SK-N-SH (cell line): ENCODE data around the gene NRP2. TPM values are rescaled to one million over a fixed set of nuclear protein-coding genes. Genes with fewer than 3 reads are reported as not detected.

Experiments used
- CTCF ChIA-PET: fragments of 300-600, 350-600 bp; formaldehyde crosslinking; extraction: SDS; loops from one replicate; lab custom pipeline; 2021; lab: Yijun Ruan, JAX
- POLR2A ChIA-PET: fragments of 350-600 bp; sonication (Branson Sonifier 250); formaldehyde crosslinking; extraction: SDS; loops from one replicate; lab custom pipeline; 2020; ENCODE audit warnings: antibody characterized with exemption, inconsistent platforms; lab: Yijun Ruan, JAX
- DNase-seq: peaks from one replicate; pipeline ENCODE4 v3.0.0; 2012
- H2AFZ ChIP-seq: fragments of 200-600 bp; sonication (generic); 2 replicates; pipeline ENCODE4 v1.8.1; 2016; ENCODE audit warnings: antibody characterized with exemption, mild to moderate bottlenecking, low read depth
- H3F3A ChIP-seq: fragments of 200-600 bp; sonication (generic); replicated peaks from 2 replicates; pipeline ENCODE3; 2016; ENCODE audit warnings: antibody characterized with exemption, mild to moderate bottlenecking; ENCODE audit not compliant: insufficient read depth
- H3K27ac ChIP-seq, 2 experiments: fragments of 200-500 bp in 1 of 2; fragments of 200-600 bp in 1 of 2; sonication (Bioruptor generic) in 1 of 2; sonication (generic), shearing (Covaris generic) in 1 of 2; 2 replicates each; pipeline versions ENCODE4 v1.5.1 to v1.6.1; 2014 to 2016; ENCODE audit warnings: low read depth in 2 of 2, inconsistent platforms in 1 of 2, low read length in 1 of 2, mild to moderate bottlenecking in 1 of 2, mixed read lengths in 1 of 2
- H3K27me3 ChIP-seq: fragments of 200-600 bp; sonication (generic), shearing (Covaris generic); 2 replicates; pipeline ENCODE4 v1.6.1; 2016; ENCODE audit warnings: mixed run types; ENCODE audit not compliant: insufficient read depth
- H3K36me3 ChIP-seq, 2 experiments: fragments of 200-500 bp in 1 of 2; fragments of 200-600 bp in 1 of 2; sonication (Bioruptor generic) in 1 of 2; sonication (generic) in 1 of 2; replicated peaks in 1 of 2; 2 replicates each; pipeline versions ENCODE3 to v1.5.1; 2014 to 2016; ENCODE audit warnings: low read length in 1 of 2, mild to moderate bottlenecking in 1 of 2; ENCODE audit not compliant: insufficient read depth in 2 of 2, control insufficient read depth in 1 of 2
- H3K4me1 ChIP-seq, 2 experiments: fragments of 200-500 bp in 1 of 2; fragments of 200-600 bp in 1 of 2; sonication (Bioruptor generic) in 1 of 2; sonication (generic), shearing (Covaris generic) in 1 of 2; 2 replicates each; pipeline versions ENCODE4 v1.5.1 to v1.6.1; 2014 to 2016; ENCODE audit warnings: low read depth in 1 of 2, low read length in 1 of 2, mixed run types in 1 of 2; ENCODE audit not compliant: insufficient read depth in 2 of 2, control insufficient read depth in 1 of 2
- H3K4me2 ChIP-seq: fragments of 200-600 bp; sonication (generic), shearing (Covaris generic); 2 replicates; pipeline ENCODE4 v1.6.1; 2017; ENCODE audit warnings: mixed run types
- H3K4me3 ChIP-seq, 2 experiments: fragments of 200-500 bp in 1 of 2; fragments of 200-600 bp in 1 of 2; sonication (Bioruptor generic) in 1 of 2; sonication (generic), shearing (Covaris generic) in 1 of 2; 2 replicates each; pipeline versions ENCODE4 v1.5.1 to v1.8.1; 2014 to 2016; ENCODE audit warnings: low read depth in 2 of 2, inconsistent platforms in 1 of 2, low read length in 1 of 2, mild to moderate bottlenecking in 1 of 2, mixed read lengths in 1 of 2, moderate library complexity in 1 of 2
- H3K79me2 ChIP-seq: fragments of 200-600 bp; sonication (generic); 2 replicates; pipeline ENCODE4 v1.8.1; 2017; ENCODE audit warnings: mild to moderate bottlenecking; ENCODE audit not compliant: insufficient read depth
- H3K9ac ChIP-seq: fragments of 200-600 bp; sonication (generic); 2 replicates; pipeline ENCODE4 v1.6.1; 2017; ENCODE audit warnings: mixed run types
- H3K9me2 ChIP-seq: fragments of 200-600 bp; sonication (generic); 2 replicates; pipeline ENCODE4 v1.6.1; 2017; ENCODE audit warnings: mixed run types
- H3K9me3 ChIP-seq: fragments of 200-600 bp; sonication (generic); 2 replicates; pipeline ENCODE4 v1.6.1; 2017; ENCODE audit warnings: mixed run types, mild to moderate bottlenecking, moderate library complexity
- H4K20me1 ChIP-seq: fragments of 200-600 bp; sonication (generic); 2 replicates; pipeline ENCODE4 v1.6.1; 2017; ENCODE audit warnings: mild to moderate bottlenecking, mixed run types; ENCODE audit not compliant: insufficient read depth
- CHD2 ChIP-seq: fragments of 150-350 bp; IDR thresholded peaks from 2 replicates; pipeline ENCODE4 v1.6.1; 2018; ENCODE audit warnings: low read length; ENCODE audit not compliant: partially characterized antibody
- ELF1 ChIP-seq: IDR thresholded peaks from 2 replicates; pipeline ENCODE4 v1.4.0; 2012
- EP300 ChIP-seq, 2 experiments: IDR thresholded peaks; 2 replicates each; pipeline versions ENCODE4 v1.4.0 to v1.6.1; 2012; ENCODE audit warnings: borderline replicate concordance in 1 of 2, low read depth in 1 of 2, low read length in 1 of 2
- FOXM1 ChIP-seq: IDR thresholded peaks from 2 replicates; pipeline ENCODE4 v1.4.0; 2012; ENCODE audit warnings: low read depth, mild to moderate bottlenecking
- MEF2A ChIP-seq: IDR thresholded peaks from 2 replicates; pipeline ENCODE4 v1.4.0; 2012; ENCODE audit warnings: low read depth, borderline replicate concordance
- MXI1 ChIP-seq: IDR thresholded peaks from 2 replicates; pipeline ENCODE4 v1.6.1; 2012; ENCODE audit warnings: mild to moderate bottlenecking, low read depth, low read length, improper control_type of control experiment
- NFIC ChIP-seq: IDR thresholded peaks from 2 replicates; pipeline ENCODE4 v1.4.0; 2012; ENCODE audit warnings: borderline replicate concordance
- PBX3 ChIP-seq: IDR thresholded peaks from 2 replicates; pipeline ENCODE4; 2012
- POLR2AphosphoS5 ChIP-seq: IDR thresholded peaks from 2 replicates; pipeline ENCODE4 v1.6.1; 2012; ENCODE audit warnings: low read depth, low read length
- RFX5 ChIP-seq: IDR thresholded peaks from 2 replicates; pipeline ENCODE4 v1.6.1; 2012; ENCODE audit warnings: mild to moderate bottlenecking, improper control_type of control experiment, low read length
- RXRA ChIP-seq: IDR thresholded peaks from 2 replicates; pipeline ENCODE4 v1.4.0; 2012; ENCODE audit warnings: low read depth, mild to moderate bottlenecking, borderline replicate concordance
- SIN3A ChIP-seq: IDR thresholded peaks from 2 replicates; pipeline ENCODE4 v1.6.1; 2012; ENCODE audit warnings: low read depth, mild to moderate bottlenecking, low read length, moderate library complexity, borderline replicate concordance
- SMC3 ChIP-seq: IDR thresholded peaks from 2 replicates; pipeline ENCODE4 v1.6.1; 2012; ENCODE audit warnings: low read depth, low read length, improper control_type of control experiment
- TAF1 ChIP-seq: IDR thresholded peaks from 2 replicates; pipeline ENCODE4 v1.6.1; 2012; ENCODE audit warnings: low read depth, mild to moderate bottlenecking, low read length, moderate library complexity, borderline replicate concordance
- TCF12 ChIP-seq: IDR thresholded peaks from 2 replicates; pipeline ENCODE4 v1.4.0; 2012
- TEAD4 ChIP-seq: IDR thresholded peaks from 2 replicates; pipeline ENCODE4 v1.4.0; 2012; ENCODE audit warnings: mild to moderate bottlenecking, borderline replicate concordance; ENCODE audit not compliant: insufficient read depth
- USF2 ChIP-seq: fragments of 150-350 bp; IDR thresholded peaks from 2 replicates; pipeline ENCODE4 v1.6.1; 2017; ENCODE audit warnings: antibody characterized with exemption, low read length, low read depth, borderline replicate concordance
- YY1 ChIP-seq: IDR thresholded peaks from 2 replicates; pipeline ENCODE4 v1.4.0; 2012; ENCODE audit warnings: low read depth, mild to moderate bottlenecking
- ZBTB33 ChIP-seq: IDR thresholded peaks from 2 replicates; pipeline ENCODE4 v1.4.0; 2012; ENCODE audit warnings: low read depth, borderline replicate concordance
- WGBS: methylation state at CpG from one replicate; pipeline ENCODE4 v1.1.6; 2017; ENCODE audit warnings: low lambda C conversion rate; 5-methylcytosine and 5-hydroxymethylcytosine counted together
- polyA plus RNA-seq, 3 experiments: library from polyadenylated mRNA; depleted of rRNA; stranded (reverse); fragments of >200 nt; gene quantifications; 2 replicates each; pipeline ENCODE4 v1.2.3, GENCODE V29; 2012
- TF ChIP-seq, protein P1 (sequence below): IDR thresholded peaks from 2 replicates; pipeline ENCODE4 v1.4.0; 2012; ENCODE audit warnings: low read depth

NRP2 gene
- polyA plus RNA-seq, 1 of the 3 experiments (the other 2 are of a cell fraction): 68.8 TPM

DNA sequence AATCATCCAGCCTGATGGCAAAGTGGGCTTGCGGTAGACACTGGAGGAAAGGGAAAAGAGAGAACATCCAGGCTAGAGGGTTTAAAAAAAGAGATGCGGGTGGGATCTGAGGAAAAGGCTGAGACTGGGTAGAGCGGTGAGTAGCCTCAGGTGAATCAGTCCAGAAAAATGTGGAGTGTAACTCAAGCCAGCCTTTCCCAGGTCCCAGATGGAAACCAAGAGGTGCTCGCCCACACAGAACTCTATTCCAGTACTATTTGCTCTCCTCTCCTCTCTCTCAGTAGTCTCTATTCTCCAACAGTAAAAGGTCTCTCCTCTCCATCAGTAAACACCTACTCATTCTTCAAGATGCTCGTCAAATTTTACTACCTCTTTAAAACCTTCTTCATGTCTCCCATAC lies 38.3 kb upstream of the NRP2 start (continued):
- TF ChIP-seq PBX3: no peak
- TF ChIP-seq NFIC: no peak
- TF ChIP-seq ELF1: no peak
- TF ChIP-seq CHD2: no peak
- no peak for TF ChIP-seq RFX5
- TF ChIP-seq TEAD4: no peak
- TF ChIP-seq SMC3: no peak
- TF ChIP-seq, all 33 proteins: peak for 0

- ChIA-PET POLR2A (no interaction called here), CTCF (interaction anchor here (1.7 kb wide), 1 partner anchor 16 kb away, joined by 5 read pairs; no protein-coding TSS in a partner anchor)
- no peaks in the 10 kb centered on the region for H3K36me3 ChIP-seq
Measured at GRCh38 chr2:205646680-205647079, 35.6 kb upstream of the NRP2 start.

More at GRCh38 chr2:205646680-205647079, 35.6 kb upstream of the NRP2 start:
- H3K9ac ChIP-seq: no peak overlapping the region
- no peak overlapping the region for H2AFZ ChIP-seq
- H3K27ac ChIP-seq: no peak overlapping the region
- H3K4me2 ChIP-seq: no peak overlapping the region
- H3K4me1 ChIP-seq: peaks cover 5 to 7% of the 10 kb centered on the region in 2 experiments; a peak in 2 of 4 replicates
- no peaks in the 10 kb centered on the region for H3F3A ChIP-seq
- TF ChIP-seq MXI1: no peak
- no peak for TF ChIP-seq SIN3A
- TF ChIP-seq RXRA: no peak
- no peak for TF ChIP-seq MEF2A
- no peak for TF ChIP-seq EP300 (IDR thresholded peaks at IDR 0.05; ENCODE audit: borderline replicate concordance in 1 of 2, low read depth in 1 of 2, low read length in 1 of 2)
- TF ChIP-seq RFX5: no peak
- TF ChIP-seq PBX3: no peak
- TF ChIP-seq ELF1: no peak
- no peak for TF ChIP-seq TCF12
- TF ChIP-seq TAF1: no peak
- TF ChIP-seq USF2: no peak
- no peak for TF ChIP-seq ZBTB33
- TF ChIP-seq, protein P1, sequence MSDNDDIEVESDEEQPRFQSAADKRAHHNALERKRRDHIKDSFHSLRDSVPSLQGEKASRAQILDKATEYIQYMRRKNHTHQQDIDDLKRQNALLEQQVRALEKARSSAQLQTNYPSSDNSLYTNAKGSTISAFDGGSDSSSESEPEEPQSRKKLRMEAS: no peak
- no peak for TF ChIP-seq FOXM1
- no peak for TF ChIP-seq POLR2AphosphoS5
- no peak for TF ChIP-seq YY1
- TF ChIP-seq, all 33 proteins: peak for 0
- Histone ChIP-seq H3K4me3 (no peak overlapping the region), H3K9me2 (no peaks in the 10 kb centered on the region), H4K20me1 (no peaks in the 10 kb centered on the region), H3K9me3 (no peaks in the 10 kb centered on the region), H3K27me3 (no peaks in the 10 kb centered on the region), H3K79me2 (no peaks in the 10 kb centered on the region)
- 98% methylated on average over 8 of the region's 8 CpGs for WGBS
- DNase-seq: no peak
